Esophagus muscularis mucosa (tissue), 4 donors: Measurements from ENCODE around the gene DDI2. TPM values are rescaled to one million over a fixed set of nuclear protein-coding genes. Genes with fewer than 3 reads are reported as not detected.

ENCODE experiments used
- DNase-seq: peaks from one replicate; pipeline ENCODE4 v3.0.0-alpha.2; 2017; ENCODE audit errors: extremely low spot score
- H3K27ac ChIP-seq, 4 donors: fragments of 200-600 bp; sonication (generic); replicated peaks in 1 of 4; 1 replicate in 3 of 4; 2 replicates in 1 of 4; pipeline ENCODE4 v1.5.1; 2016 to 2019; ENCODE audit warnings: mild to moderate bottlenecking in 1 of 4
- H3K27me3 ChIP-seq, 4 donors: fragments of 200-600 bp; sonication (generic); one replicate each; pipeline versions ENCODE4 v1.5.1 to v1.6.0; 2016 to 2019
- H3K36me3 ChIP-seq, 4 donors: fragments of 200-600 bp; sonication (generic); one replicate each; pipeline ENCODE4 v1.5.1; 2016 to 2019
- H3K4me1 ChIP-seq, 4 donors: fragments of 200-600 bp; sonication (generic); one replicate each; pipeline ENCODE4 v1.5.1; 2016 to 2019
- H3K4me3 ChIP-seq, 4 donors: fragments of 200-600 bp; sonication (generic); 1 replicate in 2 of 4; 2 replicates in 2 of 4; pipeline ENCODE4 v1.5.1; 2016 to 2019; ENCODE audit warnings: mild to moderate bottlenecking in 4 of 4, moderate library complexity in 1 of 4
- H3K9me3 ChIP-seq, 4 donors: fragments of 200-600 bp; sonication (generic); 1 replicate in 3 of 4; 2 replicates in 1 of 4; pipeline ENCODE4 v1.5.1; 2016 to 2019
- EP300 ChIP-seq: sonication (generic); formaldehyde crosslinking; IDR thresholded peaks from one replicate; pipeline ENCODE4 v1.6.1; 2017; ENCODE audit warnings: antibody characterized with exemption
- POLR2A ChIP-seq: fragments of 450-650 bp; IDR thresholded peaks from one replicate; pipeline ENCODE4 v1.6.1; 2017; ENCODE audit warnings: antibody characterized with exemption, moderate library complexity, mild to moderate bottlenecking, low read depth
- POLR2AphosphoS5 ChIP-seq, 2 donors: sonication (generic); formaldehyde crosslinking; IDR thresholded peaks; one replicate each; pipeline ENCODE4 v1.6.1; 2017; ENCODE audit warnings: antibody characterized with exemption in 2 of 2
- WGBS: methylation state at CpG from one replicate; pipeline ENCODE4 v1.1.5; 2018; 5-methylcytosine and 5-hydroxymethylcytosine counted together
- intact Hi-C: fragments of 100-400 bp; cut with DNase I; formaldehyde crosslinking; loops from one replicate; pipeline ENCODE4 v1.15.1; 2023
- total RNA-seq, 4 donors: library from RNA; depleted of rRNA; stranded (reverse); fragments of >200 nt; gene quantifications; one replicate each; pipeline versions ENCODE4 v1.1.0 to v1.2.1, GENCODE V29; 2016
- TF ChIP-seq, protein P1 (sequence below), 3 experiments: fragments of 200-600 bp in 2 of 3; fragments of 450-650 bp in 1 of 3; sonication (generic) in 2 of 3; IDR thresholded peaks; one replicate each; pipeline ENCODE4 v1.5.1; 2017 to 2019; ENCODE audit warnings: antibody characterized with exemption in 3 of 3, mild to moderate bottlenecking in 2 of 3, moderate library complexity in 1 of 3

DDI2 gene
- total RNA-seq, 4 donors from 2014 or later = 14.4 to 24.9 (median 17.2) TPM

DNA sequence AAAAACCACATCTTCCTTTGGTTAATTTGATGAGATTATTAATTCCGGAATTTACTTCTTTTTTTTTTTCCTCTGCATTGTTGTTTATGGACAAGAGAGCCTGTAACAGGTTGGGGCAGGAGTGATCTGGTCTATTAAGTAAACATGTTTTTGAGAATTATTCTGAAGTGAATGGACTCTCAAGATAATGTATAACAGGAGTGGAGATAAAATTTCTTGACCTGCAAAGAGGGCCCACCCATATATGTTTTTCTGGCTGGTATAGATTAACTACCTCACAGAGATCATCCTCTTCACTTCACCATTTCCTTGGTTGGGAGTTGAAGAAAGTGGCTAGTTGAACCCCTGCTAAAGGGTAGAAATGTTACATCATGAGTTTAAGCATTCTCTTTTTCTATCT, 10.7 kb downstream of the DDI2 start:
- no peaks in the 10 kb centered on the region for H3K27me3 ChIP-seq
- peaks cover 13 to 31% (median 19%) of the 10 kb centered on the region in 4 donors for H3K4me1 ChIP-seq
- H3K27ac ChIP-seq = no peak overlapping the region
- intact Hi-C loops = no loop called here
- H3K4me3 ChIP-seq = no peak overlapping the region
- DNase-seq = no peak
- H3K36me3 ChIP-seq = peaks cover 2 to 59% (median 37%) of the 10 kb centered on the region in 4 donors
- 74% methylated on average over 1 of the region's 1 CpG for WGBS
- H3K9me3 ChIP-seq = no peaks in the 10 kb centered on the region
- TF ChIP-seq POLR2AphosphoS5 (IDR thresholded peaks at IDR 0.05) = no peak

DNA sequence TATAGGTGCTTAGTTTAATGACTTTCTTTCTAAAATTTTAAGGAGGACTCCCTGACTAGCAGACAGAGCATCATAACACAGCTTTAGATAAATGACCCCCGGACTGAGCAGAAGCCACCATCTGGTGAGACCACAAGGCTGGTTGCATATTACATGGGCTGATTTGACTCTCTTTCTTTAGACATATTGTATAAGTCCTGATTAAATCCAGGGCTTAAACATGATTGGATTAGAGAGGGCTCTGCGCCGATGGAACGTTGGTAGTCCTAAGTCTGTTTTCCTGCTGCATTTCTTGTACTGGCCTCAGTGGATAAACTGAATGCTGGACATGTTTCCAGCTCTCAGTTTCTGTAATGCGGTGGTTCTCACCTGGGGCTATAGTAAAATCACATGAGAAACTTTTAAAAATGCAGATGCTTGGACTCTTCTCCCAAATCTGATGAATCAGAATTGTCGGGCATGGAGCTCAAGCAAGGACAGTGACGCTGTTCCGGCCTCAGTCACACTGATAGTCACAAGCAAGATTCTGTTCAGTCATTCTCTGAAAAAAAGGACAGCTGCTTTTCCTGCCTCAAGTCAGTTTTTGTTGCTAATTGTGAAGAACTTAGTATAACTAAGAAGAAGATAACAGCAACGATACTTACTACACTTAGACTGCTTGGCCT, 16.6 kb downstream of the DDI2 start:
- H3K27me3 ChIP-seq = no peaks in the 10 kb centered on the region
- no peak overlapping the region for H3K27ac ChIP-seq
- 95% methylated on average over 9 of the region's 9 CpGs for WGBS
- H3K36me3 ChIP-seq = peaks cover 39 to 97% (median 88%) of the 10 kb centered on the region in 4 donors
- TF ChIP-seq POLR2AphosphoS5 (IDR thresholded peaks at IDR 0.05) = no peak
- TF ChIP-seq, protein P1, sequence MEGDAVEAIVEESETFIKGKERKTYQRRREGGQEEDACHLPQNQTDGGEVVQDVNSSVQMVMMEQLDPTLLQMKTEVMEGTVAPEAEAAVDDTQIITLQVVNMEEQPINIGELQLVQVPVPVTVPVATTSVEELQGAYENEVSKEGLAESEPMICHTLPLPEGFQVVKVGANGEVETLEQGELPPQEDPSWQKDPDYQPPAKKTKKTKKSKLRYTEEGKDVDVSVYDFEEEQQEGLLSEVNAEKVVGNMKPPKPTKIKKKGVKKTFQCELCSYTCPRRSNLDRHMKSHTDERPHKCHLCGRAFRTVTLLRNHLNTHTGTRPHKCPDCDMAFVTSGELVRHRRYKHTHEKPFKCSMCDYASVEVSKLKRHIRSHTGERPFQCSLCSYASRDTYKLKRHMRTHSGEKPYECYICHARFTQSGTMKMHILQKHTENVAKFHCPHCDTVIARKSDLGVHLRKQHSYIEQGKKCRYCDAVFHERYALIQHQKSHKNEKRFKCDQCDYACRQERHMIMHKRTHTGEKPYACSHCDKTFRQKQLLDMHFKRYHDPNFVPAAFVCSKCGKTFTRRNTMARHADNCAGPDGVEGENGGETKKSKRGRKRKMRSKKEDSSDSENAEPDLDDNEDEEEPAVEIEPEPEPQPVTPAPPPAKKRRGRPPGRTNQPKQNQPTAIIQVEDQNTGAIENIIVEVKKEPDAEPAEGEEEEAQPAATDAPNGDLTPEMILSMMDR (IDR thresholded peaks at IDR 0.05) = no peak
- TF ChIP-seq EP300 = no peak
- no peak for TF ChIP-seq POLR2A
- intact Hi-C loops = no loop called here
- no peak for DNase-seq
- no peaks in the 10 kb centered on the region for H3K9me3 ChIP-seq
- no peak overlapping the region for H3K4me3 ChIP-seq
- no peaks in the 10 kb centered on the region for H3K4me1 ChIP-seq

DNA sequence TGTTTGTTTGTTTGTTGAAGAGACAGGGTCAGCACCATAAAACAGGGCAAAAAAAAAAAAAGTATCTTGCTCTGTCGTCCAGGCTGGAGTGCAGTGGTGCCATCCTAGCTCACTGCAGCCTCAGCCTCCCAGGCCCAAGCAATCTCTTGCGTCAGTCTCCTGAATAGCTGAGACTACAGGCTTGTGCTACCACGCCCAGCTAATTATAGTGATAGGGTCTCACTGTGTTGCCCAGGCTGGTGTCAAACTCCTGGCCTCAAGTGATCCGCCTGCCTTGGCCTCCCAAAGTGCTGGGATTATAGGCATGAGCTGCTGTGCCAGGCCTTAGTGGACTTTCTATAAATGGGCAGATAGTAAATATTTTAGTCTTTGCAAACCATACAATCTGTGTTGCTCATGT, 19.2 kb downstream of the DDI2 start:
- H3K4me3 ChIP-seq = no peak overlapping the region
- no peak for DNase-seq
- no peaks in the 10 kb centered on the region for H3K4me1 ChIP-seq
- H3K27ac ChIP-seq = no peak overlapping the region
- TF ChIP-seq EP300 (no peak), POLR2AphosphoS5 (IDR thresholded peaks at IDR 0.05) (no peak), POLR2A (no peak)
- TF ChIP-seq, protein P1 (IDR thresholded peaks at IDR 0.05) = no peak
- 100% methylated on average over 4 of the region's 4 CpGs for WGBS
- peaks cover 47 to 97% (median 95%) of the 10 kb centered on the region in 4 donors for H3K36me3 ChIP-seq
- H3K9me3 ChIP-seq = no peaks in the 10 kb centered on the region
- no peaks in the 10 kb centered on the region for H3K27me3 ChIP-seq
- intact Hi-C loops = no loop called here

DNA sequence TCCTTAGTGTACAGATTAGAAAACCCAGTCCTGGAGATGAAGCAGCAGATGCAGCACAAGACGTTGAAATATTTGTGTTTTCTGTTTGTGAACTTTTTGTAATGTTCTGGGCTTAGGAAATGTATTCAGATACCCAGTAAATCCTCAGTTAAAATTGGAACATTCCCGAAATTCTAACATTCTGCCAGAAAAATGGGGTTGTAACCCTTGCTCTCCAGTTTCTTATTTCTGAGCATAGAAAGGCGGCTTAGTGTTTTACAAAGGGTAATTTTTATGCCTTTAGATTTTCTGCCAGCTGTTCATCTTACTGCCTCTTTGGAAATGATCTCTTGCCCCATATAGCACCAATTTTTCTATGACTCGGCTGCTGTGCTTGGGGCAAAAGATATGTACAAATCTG, 20.6 kb downstream of the DDI2 start:
- H3K4me3 ChIP-seq = no peak overlapping the region
- TF ChIP-seq EP300 (no peak), POLR2A (no peak), POLR2AphosphoS5 (IDR thresholded peaks at IDR 0.05) (no peak)
- TF ChIP-seq, protein P1 (IDR thresholded peaks at IDR 0.05) = no peak
- intact Hi-C loops = no loop called here
- H3K27me3 ChIP-seq = no peaks in the 10 kb centered on the region
- no peaks in the 10 kb centered on the region for H3K4me1 ChIP-seq
- no peaks in the 10 kb centered on the region for H3K9me3 ChIP-seq
- no peak overlapping the region for H3K27ac ChIP-seq
- WGBS = 80% methylated on average over 4 of the region's 4 CpGs
- H3K36me3 ChIP-seq = peaks cover 47 to 93% (median 89%) of the 10 kb centered on the region in 4 donors
- no peak for DNase-seq

DNA sequence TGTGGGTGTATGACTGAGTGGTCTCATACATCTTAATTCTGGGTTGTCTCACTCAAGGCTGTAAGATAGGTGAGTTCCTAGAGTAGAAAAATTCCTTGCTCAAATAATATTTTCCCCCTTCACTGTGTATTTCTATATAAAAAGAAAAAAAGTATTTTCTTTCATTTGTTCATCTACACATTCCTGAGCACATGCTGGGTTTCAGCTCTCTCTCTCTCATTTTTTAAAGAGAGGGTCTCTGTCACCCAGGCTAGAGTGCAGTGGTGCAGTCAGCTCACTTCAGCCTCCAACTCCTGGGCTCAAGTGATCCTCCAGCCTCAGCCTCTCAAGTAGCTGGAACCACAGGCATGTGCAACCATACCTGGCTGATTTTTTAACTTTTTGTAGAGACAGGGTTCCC, 22.0 kb downstream of the DDI2 start:
- peaks cover 34 to 93% (median 89%) of the 10 kb centered on the region in 4 donors for H3K36me3 ChIP-seq
- TF ChIP-seq POLR2A = no peak
- TF ChIP-seq EP300 = no peak
- TF ChIP-seq, protein P1 (IDR thresholded peaks at IDR 0.05) = no peak
- TF ChIP-seq POLR2AphosphoS5 (IDR thresholded peaks at IDR 0.05) = no peak
- H3K4me1 ChIP-seq = no peaks in the 10 kb centered on the region
- H3K4me3 ChIP-seq = no peak overlapping the region
- no peak for DNase-seq
- no peaks in the 10 kb centered on the region for H3K27me3 ChIP-seq
- no peaks in the 10 kb centered on the region for H3K9me3 ChIP-seq
- intact Hi-C loops = no loop called here
- H3K27ac ChIP-seq = no peak overlapping the region
